ENCODE data around the gene PAXIP1.
A peak's percentile ranks its signal among the peaks of the same experiment; 100 is the strongest.
"Not testable (repeated sequence)": the region's sequence is repeated elsewhere in the genome, so short reads cannot be mapped to it uniquely, and the experiment has no call there.

Gene PAXIP1

GRCh38 chr7:155003092-155003375, at the start of gene PAXIP1:
PAXIP1 (minus strand) TSS chr7:155003124; CDS start chr7:155002929, 195 bp downstream.
- DNase-seq, result peak; percentile 74

DNA sequence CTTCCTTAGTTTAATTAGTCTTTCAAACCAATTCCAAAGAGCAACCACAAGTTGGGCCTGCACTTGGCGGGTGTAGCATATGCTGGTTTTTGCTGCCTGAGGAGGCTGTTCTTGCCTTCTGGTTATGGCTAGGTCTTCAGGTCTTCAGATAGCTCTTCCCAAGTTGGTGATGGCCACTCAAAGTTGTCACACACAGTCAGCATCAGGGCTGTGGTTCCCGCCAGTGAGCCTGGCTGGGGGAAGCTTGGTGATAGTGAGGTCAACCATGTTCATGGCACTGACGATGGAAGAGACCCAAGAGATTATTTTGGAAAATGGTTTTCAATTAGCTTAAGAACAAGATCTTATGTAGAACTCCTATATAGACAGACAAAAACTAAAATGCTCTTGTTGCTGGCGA, 48.4 kb upstream of the PAXIP1 start:
- no peak for DNase-seq

GRCh38 chr7:155048006-155048405, 45.1 kb upstream of the PAXIP1 start:
- no peak for DNase-seq

DNA sequence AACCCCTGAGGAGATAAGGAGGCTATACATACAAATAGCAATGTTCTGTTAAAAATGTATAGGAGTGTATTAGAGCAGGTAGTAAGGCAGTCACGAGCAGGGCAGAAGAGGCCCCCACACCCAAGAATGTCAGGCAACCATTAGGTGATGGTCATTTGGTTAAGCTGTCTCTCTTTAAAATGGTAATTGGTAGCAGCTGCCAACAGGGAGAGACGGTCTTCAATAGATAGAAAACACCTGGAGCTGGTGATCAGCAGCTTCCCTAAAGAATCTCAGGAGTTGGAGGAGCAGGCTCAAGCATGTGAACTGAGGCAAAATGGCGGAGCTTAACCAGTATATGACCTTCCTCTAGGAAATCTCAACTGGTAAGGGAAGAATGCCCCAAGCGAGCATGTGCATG, 40.8 kb upstream of the PAXIP1 start:
- DNase-seq, result no peak

DNA sequence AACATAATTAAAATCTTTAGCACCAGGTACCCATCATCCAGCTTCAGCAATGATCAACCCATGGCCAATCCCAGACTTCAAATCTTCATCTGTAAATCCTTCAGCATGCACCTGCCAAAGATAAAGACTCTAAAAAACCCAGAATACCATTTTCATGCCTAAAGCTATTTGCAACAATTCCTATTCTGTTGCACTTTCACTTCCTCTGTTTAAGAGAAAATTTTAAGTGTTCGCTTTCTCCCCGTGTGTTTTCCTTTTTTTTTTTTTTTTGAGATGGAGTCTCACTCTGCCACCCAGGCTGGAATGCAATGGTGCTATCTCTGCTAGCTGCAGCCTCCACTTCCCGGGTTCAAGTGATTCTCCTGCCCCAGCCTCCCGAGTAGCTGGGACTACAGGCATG, 35.4 kb upstream of the PAXIP1 start:
- no peak for DNase-seq

DNA sequence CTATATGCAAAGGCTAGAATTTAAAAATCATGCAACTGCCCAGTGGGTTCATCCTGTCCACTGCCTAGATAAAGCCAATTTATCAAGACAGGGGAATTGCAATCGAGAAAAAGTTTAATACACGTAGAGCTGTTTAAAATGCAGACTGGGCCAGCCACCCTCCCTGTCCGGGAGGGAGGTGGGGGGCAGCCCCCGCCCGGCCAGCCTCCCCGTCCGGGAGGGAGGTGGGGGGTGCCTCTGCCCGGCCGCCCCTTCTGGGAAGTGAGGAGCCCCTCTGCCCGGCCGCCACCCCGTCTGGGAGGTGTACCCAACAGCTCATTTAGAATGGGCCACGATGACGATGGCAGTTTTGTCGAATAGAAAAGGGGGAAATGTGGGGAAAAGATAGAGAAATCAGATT, 31.6 kb upstream of the PAXIP1 start:
- not testable (repeated sequence) for DNase-seq

GRCh38 chr7:155032978-155033377, 30.1 kb upstream of the PAXIP1 start:
- no peak for DNase-seq

DNA sequence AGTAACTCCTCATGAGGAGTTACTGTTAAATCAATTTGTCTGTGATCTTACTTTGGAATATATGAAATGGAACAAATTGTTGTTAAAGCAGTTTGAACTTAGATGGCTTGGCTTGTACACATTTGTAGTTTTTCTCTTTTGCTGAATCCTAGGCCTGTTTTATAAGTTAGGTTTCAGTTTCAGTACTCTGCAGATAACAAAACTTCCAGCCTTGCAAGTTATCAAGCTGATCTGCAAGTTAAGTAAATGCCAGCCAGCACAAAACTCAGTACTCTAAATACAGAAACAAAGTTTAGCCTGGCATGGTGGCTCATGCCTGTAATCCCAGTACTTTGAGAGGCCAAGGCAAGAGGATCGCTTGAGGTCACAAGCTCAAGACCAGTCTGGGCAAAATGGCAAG, 25.0 kb upstream of the PAXIP1 start:
- DNase-seq, result no peak

DNA sequence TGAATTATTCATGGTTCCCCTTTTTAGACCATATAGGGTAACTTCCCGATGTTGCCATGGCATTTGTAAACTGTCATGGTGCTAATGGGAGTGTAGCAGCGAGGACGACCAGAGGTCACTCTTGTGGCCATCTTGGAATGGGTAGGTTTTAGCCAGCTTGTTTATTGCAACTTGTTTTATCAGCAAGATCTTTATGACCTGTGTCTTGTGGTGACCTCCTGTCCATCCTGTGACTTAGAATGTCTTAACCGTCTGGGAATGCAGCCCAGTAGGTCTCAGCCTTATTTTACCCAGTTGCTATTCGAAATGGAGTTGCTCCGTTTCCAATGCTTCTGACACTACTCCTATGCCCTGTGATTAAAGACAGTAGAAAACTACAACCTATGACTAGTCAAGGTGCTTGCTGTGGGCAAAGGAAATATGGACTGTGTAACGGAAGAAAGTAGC, 18.8 kb upstream of the PAXIP1 start:
- DNase-seq, result no peak

DNA sequence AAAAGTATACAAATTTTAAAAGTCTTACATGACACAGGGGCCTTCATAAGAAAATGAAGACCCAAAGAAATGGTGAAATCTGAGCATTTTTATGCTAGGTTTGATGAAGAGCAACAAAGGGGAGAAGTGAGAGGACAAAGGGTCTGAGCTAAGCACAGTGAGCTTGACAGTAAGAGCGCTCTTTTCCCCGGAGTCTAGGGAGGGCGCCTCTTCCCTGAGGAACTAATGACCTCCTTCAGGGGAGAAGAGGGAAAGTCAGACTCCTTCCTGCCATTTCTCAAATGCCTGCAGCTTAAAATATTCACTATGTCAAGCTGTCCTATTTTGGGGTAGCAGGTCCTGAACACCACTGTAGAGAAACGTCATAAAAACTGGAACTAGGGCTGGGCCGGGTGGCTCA, 18.1 kb upstream of the PAXIP1 start:
- no peak for DNase-seq

DNA sequence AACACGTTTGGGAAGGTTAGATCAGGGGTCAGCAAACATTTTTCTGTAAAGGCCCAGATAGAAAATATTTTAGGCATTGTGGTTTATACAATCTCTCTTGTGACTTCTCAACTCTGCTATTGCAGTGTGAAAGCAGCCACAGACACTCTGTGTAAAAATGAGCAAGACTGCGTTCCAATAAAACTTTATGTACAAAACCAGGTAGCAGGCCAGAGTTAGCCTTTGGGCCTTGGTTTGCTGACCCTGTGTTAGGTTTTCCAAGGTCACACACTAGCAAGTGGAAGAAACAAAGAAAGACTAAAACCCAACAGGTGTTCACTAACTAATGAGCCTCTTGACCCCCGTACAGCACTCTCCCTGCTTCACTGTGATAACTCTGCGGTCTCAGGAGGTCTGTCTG, 14.9 kb upstream of the PAXIP1 start:
- no peak for DNase-seq

GRCh38 chr7:155011086-155011485, 8.2 kb upstream of the PAXIP1 start:
- DNase-seq, result no peak

DNA sequence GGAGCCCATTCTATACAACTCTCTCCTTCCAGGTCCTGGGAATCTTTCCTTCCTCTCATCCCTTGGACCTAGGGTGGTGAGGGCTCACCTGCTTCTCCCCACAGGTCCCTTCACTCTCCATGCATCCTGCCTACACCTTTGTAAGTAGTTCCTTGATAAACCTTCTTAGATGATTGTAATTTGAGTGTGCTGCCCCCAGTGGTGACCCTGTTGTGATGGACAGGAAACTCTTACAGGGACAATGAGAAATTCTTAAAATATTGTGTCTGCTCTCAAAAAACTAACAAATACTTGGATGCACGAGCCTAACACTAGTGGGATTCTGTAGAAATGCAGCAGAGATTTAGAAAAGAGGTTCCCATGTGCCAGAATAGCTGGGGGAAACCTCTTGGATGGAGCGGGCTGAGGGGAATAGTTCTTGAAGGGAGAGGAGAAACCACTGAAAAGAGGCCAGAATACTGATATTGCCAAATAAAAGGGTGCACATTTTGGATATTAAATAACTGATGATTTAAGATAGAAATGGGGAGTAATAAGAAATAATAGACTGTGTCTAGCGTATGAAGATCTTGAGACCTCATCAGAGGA, 6.7 kb upstream of the PAXIP1 start:
- DNase-seq, result peak; percentile 47

DNA sequence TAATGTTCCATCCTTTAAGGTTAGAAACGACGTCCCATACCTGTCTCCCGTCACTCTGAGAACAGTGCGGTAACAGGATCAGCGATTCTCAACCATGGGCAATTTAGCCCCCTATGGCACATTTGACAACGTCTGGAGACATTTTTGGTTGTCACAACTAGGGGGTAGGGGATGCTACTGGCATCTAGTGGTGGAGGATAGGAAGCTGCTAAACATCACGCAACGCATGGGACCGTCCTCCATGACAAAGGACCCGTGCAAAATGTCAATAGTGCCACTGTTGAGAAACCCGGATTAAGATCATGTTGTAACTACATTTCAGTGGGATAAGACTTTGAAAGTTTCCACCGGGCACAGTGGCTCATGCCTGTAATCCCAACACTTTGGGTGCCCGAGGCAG, 5.0 kb upstream of the PAXIP1 start:
- peak; percentile 41 for DNase-seq

GRCh38 chr7:155003376-155004214, 671 bp upstream of the PAXIP1 start:
- DNase-seq, result peak; percentile 86

DNA sequence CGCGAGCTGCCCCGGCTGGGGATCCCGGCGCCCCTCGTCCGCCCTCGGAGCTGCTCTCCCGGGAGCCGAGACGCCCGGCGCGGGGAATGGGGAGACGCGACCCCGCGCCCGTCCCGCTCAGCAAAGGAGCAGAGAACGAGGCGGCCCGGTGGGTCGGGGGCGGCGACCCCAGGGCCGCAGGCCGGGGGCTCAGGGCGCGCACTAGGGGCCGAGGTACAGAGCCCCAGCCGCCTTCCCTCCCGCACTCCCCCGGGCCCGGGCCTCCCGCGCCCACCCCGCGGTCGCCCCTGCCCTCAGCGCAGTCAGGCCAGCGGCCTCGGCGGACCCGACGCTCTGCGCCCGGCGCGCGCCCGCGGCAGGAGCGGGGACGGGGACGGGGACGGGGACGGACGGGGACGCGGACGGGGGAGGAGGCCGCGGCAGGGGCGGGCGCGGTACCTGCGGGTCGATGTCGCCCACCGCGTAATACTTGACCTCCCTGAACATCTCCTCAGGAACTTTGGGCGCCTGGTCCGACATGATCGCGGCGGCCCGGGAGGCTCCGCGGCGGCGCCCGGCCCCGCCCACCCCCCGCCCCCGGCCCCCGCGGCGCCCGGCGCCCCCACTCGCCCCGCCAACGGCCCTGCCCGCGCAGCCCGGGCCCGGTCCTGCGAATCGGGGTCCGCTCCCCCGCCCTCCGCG, 373 bp downstream of the PAXIP1 start:
- peak; percentile 56 for DNase-seq

DNA sequence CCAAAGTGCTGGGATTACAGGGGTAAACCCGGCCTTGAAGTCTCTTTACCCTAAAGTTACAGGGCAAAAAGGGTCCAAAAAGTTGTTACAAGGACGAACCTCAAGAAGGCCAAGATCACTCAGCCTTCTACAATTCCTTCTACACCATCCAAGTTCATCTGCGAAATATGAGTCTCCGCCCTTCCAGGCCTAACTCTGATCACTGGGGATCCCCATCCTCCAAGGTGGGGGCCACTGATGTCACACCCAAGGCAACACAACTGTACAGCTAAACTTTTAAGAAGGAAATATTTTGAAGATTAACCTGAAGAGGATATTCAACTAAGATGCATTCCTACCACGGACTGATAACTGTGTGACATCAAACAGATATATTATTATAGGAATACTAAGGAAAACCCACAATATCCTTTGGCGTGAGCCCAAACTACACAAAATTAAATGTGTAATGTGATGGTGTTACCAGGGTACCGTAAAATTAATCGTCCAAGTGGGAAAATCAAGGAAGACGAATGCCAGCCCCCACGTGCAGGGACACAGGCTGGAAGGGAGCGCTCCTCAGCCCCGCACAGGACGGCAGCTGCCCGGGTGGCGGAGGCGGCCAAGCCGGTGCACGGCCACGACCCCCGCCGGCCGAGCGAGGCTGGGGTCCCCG, 1.0 kb downstream of the PAXIP1 start:
- peak; percentile 40 for DNase-seq

DNA sequence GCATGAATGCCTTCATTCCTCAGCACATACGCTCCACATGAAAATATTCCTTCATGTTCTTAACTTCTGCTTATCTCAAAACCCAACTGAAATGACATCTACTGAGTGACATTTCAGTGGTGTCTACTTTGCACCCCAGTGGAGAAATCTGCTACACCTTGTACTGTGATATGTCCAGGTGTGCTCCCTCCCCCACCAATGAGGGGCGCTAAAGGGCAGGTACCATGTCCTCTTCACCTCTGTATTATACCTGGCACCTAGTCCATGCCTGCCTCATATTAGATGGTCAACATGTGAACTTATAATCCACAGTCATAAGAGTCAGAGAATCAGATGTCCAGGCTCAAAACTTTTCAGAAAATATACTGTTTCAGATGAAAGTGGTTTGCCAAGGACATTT, 2.1 kb downstream of the PAXIP1 start:
- no peak for DNase-seq

- DNase-seq, result no peak
These were observed 4.4 kb downstream of the PAXIP1 start for GRCh38 chr7:154998481-154998880.

DNA sequence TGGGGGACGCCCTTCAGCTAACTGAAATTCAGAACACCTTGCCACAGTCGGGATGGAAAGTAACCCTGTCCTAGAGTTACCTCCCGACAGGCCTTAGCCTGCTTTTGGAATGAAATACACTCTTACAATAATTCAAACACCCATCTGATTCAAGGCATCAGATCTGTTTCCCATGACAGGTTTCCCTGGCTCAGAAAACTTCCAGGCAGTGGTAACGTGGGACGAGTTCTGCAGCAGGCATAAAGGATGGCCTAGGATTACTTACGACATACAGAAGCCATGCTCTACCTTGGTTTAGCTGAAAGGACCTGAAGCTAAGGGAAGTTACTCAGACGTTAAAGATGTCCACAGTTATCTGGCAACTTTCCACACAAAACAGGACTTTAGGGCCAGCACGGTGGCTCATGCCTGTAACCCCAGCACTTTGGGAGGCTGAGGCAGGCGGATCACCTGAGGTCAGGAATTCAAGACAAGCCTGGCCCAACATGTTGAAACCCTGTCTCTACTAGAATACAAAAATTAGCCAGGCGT, 5.0 kb downstream of the PAXIP1 start:
- DNase-seq, result no peak

- DNase-seq, result no peak
These were observed 6.2 kb downstream of the PAXIP1 start for GRCh38 chr7:154996756-154997155.

GRCh38 chr7:154996101-154996500, 6.8 kb downstream of the PAXIP1 start:
- DNase-seq, result no peak

- no peak for DNase-seq
These were observed 7.9 kb downstream of the PAXIP1 start for GRCh38 chr7:154994996-154995395.
